T-helper 17 cell (primary cell): ENCODE measurements around the gene PRKCZ. TPM values are rescaled to one million over a fixed set of nuclear protein-coding genes. Genes with fewer than 3 reads are reported as not detected.

Experiments
- ATAC-seq: fragments of 150-1000 bp; cut with Tn5 transposase; 2 replicates; pipeline ENCODE4 v1.10.0; 2021; ENCODE audit warnings: mild to moderate bottlenecking, moderate library complexity
- DNase-seq, 3 donors: peaks; one replicate each; pipeline versions ENCODE4 v3.0.0 to v3.0.0-alpha.2; 2020 to 2021
- H3K9me3 ChIP-seq: one replicate; pipeline ENCODE4 v1.7.0; 2013; ENCODE audit warnings: low read length, mild to moderate bottlenecking; ENCODE audit not compliant: control insufficient read depth, poor library complexity, severe bottlenecking
- H3K27ac Mint-ChIP-seq: one replicate; pipeline ENCODE4 v1.8.0; 2022; ENCODE audit warnings: mild to moderate bottlenecking, moderate library complexity, mixed read lengths
- H3K27me3 Mint-ChIP-seq: one replicate; pipeline ENCODE4 v1.8.0; 2022; ENCODE audit warnings: mixed read lengths
- H3K36me3 Mint-ChIP-seq: one replicate; pipeline ENCODE4 v1.8.0; 2022; ENCODE audit warnings: low read depth, mixed read lengths
- H3K4me1 Mint-ChIP-seq: one replicate; pipeline ENCODE4 v1.8.0; 2022; ENCODE audit warnings: mild to moderate bottlenecking, mixed read lengths
- H3K4me3 Mint-ChIP-seq: one replicate; pipeline ENCODE4 v1.8.0; 2022; ENCODE audit warnings: mild to moderate bottlenecking, moderate library complexity, mixed read lengths
- total RNA-seq, 4 donors: library from RNA in 2 of 4; stranded (reverse) in 2 of 4; gene quantifications; one replicate each; pipeline ENCODE4 v1.2.3 and lab custom pipeline; 2022 to 2026

Gene PRKCZ
- total RNA-seq, 2 donors from 2014 or later: 26.0 to 33.5 TPM

DNA sequence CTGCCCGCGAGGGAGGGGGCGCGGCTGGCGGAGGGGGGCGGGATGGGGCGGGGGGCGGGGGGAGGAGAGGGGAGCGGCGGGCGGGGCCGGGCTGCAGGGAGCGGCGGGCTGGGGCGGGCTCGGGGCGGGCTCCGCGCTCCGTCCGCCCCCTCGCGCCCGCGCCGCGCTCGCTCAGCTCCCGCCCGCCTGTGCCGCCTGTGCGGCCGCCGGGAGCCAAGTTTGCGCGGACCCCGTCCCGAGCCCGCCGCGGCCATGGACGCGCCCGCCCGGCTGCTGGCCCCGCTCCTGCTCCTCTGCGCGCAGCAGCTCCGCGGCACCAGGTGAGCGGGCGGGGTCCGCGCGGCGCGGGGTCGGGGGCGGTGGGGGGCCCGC is 31.1 kb upstream of the PRKCZ start, which contains the start of gene GABRD:
GABRD (plus strand) TSS at position 174 of the 372 bp plus-strand sequence; CDS start at position 253, 79 bp downstream.
- DNase-seq (no peak), ATAC-seq (peak; percentile 49)
- H3K36me3 Mint-ChIP-seq: no peaks in the 10 kb centered on the region
- peaks cover 6% of the 10 kb centered on the region for H3K4me1 Mint-ChIP-seq
- no peaks in the 10 kb centered on the region for H3K9me3 ChIP-seq
- no peak within 1 kb of the TSS for H3K27ac Mint-ChIP-seq
- H3K4me3 Mint-ChIP-seq: peak within 1 kb of the TSS; percentile 84
- H3K27me3 Mint-ChIP-seq: peaks cover 80% of the 10 kb centered on the region

DNA sequence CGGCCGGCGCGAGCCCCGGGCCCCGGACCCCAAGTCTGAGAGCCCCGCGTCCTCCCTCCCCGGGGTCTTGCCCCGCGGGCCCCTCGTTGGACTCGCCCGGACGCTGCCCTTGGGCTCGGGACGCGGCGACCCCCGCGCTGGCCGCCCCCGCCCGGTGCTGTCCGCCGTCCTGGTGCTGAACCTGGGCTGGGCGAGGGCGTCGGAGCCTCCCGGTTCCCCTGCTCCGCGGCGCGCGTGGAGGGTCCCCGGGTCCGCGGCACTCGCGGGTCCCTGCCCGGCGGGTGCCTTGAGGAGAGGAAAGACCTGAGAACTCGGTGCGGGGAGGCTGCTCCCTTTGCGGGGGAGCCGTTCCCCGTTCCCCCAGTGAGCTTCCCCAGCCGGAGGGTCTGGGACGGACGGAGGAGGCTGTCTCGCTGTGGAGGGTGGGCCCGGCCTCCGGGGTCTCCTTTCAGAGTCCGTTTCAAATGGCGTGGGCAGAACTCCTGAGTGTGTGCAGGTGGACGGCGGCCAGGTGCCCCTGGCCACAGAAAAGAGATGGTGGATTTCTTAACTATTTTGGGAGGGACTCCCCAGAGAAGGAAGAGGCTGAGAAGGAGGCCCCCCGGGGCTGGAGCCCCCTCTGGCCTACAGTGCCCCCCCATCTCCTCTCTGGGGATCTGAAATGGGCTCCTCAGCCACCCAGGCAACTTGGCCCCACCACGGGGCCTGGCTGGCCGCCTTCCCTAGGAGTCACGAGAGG is 30.5 kb upstream of the PRKCZ start:
- H3K4me1 Mint-ChIP-seq: peaks cover 6% of the 10 kb centered on the region
- no peak for DNase-seq
- peaks cover 81% of the 10 kb centered on the region for H3K27me3 Mint-ChIP-seq
- no peak overlapping the region for H3K4me3 Mint-ChIP-seq
- no peak for ATAC-seq
- no peaks in the 10 kb centered on the region for H3K9me3 ChIP-seq
- no peak overlapping the region for H3K27ac Mint-ChIP-seq
- no peaks in the 10 kb centered on the region for H3K36me3 Mint-ChIP-seq

DNA sequence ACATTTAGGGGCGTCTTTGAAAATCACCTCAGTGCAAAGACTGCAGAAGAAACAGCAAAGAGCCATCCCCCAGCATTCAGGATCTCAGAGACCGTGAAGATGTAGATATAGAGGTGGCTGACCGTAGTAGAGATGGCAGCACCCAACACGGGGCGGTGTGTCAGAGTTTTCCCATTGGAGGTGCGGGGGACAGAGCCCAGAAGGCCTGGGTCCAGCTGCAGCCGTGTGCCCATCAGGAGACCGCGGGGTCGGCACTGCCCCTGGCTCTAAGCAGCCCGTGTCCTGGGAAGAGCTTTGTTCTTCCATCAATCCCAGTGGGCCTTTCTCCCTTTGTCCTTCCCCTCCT is 29.9 kb upstream of the PRKCZ start:
- ATAC-seq (no peak), DNase-seq (no peak)
- H3K9me3 ChIP-seq: no peaks in the 10 kb centered on the region
- peaks cover 75% of the 10 kb centered on the region for H3K27me3 Mint-ChIP-seq
- H3K4me3 Mint-ChIP-seq: no peak overlapping the region
- H3K27ac Mint-ChIP-seq: no peak overlapping the region
- peaks cover 6% of the 10 kb centered on the region for H3K4me1 Mint-ChIP-seq
- H3K36me3 Mint-ChIP-seq: no peaks in the 10 kb centered on the region

DNA sequence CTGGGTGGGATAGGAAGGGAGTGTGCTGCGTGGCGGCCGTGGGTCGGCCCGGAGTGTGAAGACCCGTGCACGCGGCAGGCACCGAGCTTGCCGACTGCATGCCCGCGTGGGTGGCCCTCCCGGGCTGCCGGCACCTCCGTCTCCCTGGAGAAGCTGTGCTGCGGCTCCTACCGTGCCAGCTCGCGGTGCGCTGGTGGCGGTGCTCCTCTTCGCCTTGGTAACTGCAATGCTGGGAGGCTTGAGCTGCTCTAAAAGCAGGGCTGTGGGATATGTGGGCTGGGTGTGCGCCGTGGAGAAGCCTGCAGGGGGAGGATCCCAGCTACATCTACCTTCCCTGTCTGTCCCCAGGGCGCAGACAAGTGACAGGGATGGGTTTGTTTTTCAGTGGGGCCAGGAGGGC is 28.7 kb upstream of the PRKCZ start:
- H3K27me3 Mint-ChIP-seq: peaks cover 67% of the 10 kb centered on the region
- no peak overlapping the region for H3K27ac Mint-ChIP-seq
- no peak overlapping the region for H3K4me3 Mint-ChIP-seq
- DNase-seq: no peak
- peaks cover 6% of the 10 kb centered on the region for H3K4me1 Mint-ChIP-seq
- no peaks in the 10 kb centered on the region for H3K36me3 Mint-ChIP-seq
- ATAC-seq: no peak
- no peaks in the 10 kb centered on the region for H3K9me3 ChIP-seq

DNA sequence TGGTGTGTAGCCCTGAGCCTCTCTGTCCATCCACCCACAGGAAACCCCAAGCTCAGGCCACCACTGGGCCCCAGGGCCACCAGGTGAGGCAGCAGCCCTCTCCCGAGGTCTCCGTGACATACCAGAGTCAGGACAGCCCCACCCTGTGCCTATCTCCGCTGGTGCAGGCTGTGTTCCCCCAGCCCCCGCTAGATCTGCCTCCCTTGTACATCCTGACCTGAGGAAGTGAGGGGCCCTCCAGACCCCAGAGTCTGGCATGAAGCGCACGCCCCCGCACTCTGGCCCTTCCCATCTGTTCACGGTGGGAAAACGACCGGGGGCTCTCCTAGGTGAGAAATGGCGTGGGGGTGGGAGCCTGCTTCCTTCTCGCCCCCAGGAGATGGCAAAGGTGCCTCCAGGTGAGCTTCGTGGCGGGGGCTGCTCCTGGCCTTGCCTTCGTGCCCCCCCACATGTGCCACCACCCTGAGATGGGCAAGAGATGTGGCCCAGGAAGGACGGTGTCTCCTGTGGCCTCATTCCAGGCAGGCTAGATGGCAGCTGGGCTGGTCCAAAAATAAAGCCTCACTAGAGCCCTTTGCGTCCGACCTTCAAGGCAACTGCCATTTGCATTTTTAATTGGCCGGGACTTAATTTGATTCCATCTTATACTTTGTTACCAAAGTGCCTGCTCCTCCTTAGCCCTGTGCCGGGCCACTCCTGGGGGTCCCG is 28.0 kb upstream of the PRKCZ start:
- H3K4me1 Mint-ChIP-seq: peaks cover 6% of the 10 kb centered on the region
- peaks cover 60% of the 10 kb centered on the region for H3K27me3 Mint-ChIP-seq
- H3K4me3 Mint-ChIP-seq: no peak overlapping the region
- no peaks in the 10 kb centered on the region for H3K36me3 Mint-ChIP-seq
- no peak overlapping the region for H3K27ac Mint-ChIP-seq
- no peak for DNase-seq
- no peaks in the 10 kb centered on the region for H3K9me3 ChIP-seq
- ATAC-seq: no peak

DNA sequence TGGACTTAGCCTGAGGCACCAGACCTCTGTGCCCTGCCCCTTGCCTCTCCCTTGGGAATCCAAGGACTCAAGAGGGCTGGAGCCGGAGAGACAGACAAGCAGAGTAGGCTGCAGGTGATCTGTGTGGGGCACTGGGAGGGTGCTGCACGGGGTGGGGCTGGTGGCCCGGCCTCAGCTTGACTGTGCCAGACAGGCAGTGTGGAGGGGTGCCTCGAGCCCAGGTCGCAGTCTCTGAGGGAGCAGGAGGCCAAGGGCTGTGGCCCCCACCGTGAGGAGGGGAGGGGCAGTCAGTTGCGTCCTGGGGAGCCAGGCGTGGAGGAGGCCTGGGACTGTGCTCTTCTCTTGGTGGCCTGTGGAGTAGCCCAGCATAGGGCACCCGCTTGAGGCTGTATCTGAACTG is 27.0 kb upstream of the PRKCZ start:
- H3K4me1 Mint-ChIP-seq: peaks cover 6% of the 10 kb centered on the region
- DNase-seq: no peak
- no peak overlapping the region for H3K4me3 Mint-ChIP-seq
- H3K36me3 Mint-ChIP-seq: no peaks in the 10 kb centered on the region
- no peak overlapping the region for H3K27ac Mint-ChIP-seq
- no peaks in the 10 kb centered on the region for H3K9me3 ChIP-seq
- ATAC-seq: no peak
- H3K27me3 Mint-ChIP-seq: peaks cover 51% of the 10 kb centered on the region

DNA sequence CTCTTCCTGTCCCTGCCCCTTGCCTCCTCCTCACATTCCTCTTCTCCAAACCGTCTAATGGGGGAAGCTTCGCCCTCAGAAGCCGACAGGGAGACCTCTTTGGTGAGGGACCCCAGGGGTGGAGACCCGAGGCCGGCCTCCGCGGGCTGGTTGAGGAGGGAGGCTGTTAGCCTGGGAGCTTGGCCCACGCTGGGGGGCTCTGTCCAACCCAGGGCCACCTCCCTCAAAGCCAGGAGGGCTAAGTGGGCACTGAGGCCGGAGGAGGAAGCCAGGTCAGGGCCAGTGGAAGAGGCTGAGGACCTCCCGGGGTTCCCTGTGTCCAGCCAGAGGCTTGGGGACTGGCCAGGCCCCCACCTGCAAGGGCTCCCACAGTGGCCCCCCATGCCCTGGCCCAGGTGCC is 25.8 kb upstream of the PRKCZ start:
- H3K4me1 Mint-ChIP-seq: peaks cover 2% of the 10 kb centered on the region
- no peak overlapping the region for H3K27ac Mint-ChIP-seq
- no peak for ATAC-seq
- no peaks in the 10 kb centered on the region for H3K9me3 ChIP-seq
- no peaks in the 10 kb centered on the region for H3K36me3 Mint-ChIP-seq
- no peak overlapping the region for H3K4me3 Mint-ChIP-seq
- peaks cover 46% of the 10 kb centered on the region for H3K27me3 Mint-ChIP-seq
- no peak for DNase-seq

DNA sequence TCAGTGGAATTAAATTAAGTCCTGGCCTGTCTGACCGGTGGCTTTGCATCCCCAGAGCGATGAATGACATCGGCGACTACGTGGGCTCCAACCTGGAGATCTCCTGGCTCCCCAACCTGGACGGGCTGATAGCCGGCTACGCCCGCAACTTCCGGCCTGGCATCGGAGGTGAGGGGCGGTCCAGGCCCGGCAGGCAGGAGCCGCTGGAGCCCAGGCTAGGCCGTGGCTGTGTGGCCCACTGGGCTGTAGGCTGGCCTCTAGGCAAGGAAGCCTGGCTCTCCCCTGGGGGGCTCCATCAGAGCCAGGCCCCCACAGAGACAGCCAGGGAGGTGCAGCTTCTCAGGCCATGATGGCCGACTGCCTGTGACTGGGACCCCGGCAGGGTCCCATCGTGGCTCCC is 25.3 kb upstream of the PRKCZ start:
- H3K9me3 ChIP-seq: no peaks in the 10 kb centered on the region
- Mint-ChIP-seq H3K36me3 (no peaks in the 10 kb centered on the region), H3K4me3 (no peak overlapping the region), H3K27me3 (peaks cover 43% of the 10 kb centered on the region), H3K27ac (no peak overlapping the region), H3K4me1 (peaks cover under 1% of the 10 kb centered on the region)
- ATAC-seq (no peak), DNase-seq (no peak)

DNA sequence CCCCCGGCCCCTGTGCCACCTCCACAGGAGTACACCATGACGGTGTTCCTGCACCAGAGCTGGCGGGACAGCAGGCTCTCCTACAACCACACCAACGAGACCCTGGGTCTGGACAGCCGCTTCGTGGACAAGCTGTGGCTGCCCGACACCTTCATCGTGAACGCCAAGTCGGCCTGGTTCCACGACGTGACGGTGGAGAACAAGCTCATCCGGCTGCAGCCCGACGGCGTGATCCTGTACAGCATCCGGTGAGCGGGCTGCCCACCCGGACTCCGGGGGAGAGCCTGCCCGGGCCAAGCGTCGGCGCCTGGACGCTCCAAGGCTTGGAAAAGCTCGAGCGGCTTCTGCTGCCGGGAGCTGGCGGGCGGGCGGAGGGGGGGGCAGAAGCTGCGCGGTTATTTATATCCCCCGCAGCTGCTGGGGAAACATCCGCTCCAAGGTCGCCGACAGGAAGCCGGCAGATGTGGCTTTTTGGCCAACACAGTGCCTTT is 24.7 kb upstream of the PRKCZ start:
- Mint-ChIP-seq H3K4me3 (no peak overlapping the region), H3K4me1 (no peaks in the 10 kb centered on the region), H3K27ac (no peak overlapping the region), H3K27me3 (peaks cover 37% of the 10 kb centered on the region), H3K36me3 (no peaks in the 10 kb centered on the region)
- DNase-seq (no peak), ATAC-seq (no peak)
- no peaks in the 10 kb centered on the region for H3K9me3 ChIP-seq

DNA sequence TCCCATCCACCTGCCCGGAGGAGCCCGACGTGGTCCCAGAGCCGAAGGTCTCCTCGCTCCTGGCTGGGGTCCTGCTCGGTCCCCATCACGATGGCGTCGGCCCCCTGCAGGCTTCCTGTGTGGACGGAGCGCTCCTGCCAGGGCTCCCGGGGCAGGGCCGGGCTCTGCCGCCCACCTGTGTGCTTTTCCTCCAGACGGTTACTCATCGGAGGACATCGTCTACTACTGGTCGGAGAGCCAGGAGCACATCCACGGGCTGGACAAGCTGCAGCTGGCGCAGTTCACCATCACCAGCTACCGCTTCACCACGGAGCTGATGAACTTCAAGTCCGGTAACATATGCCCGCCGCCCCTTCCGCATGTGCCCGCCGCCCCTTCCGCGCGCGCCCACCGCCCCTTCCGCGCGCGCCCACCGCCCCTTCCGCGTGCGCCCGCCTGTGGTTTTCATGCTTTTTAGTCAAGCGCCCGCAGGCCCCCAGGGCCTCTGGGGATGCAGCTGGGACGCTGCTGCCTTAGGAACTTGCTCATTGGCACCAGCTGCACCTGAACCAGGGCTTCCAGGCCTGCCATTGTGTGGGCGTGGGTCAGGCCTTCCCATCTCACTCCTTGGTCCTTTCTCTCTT is 22.1 kb upstream of the PRKCZ start:
- H3K4me1 Mint-ChIP-seq: no peaks in the 10 kb centered on the region
- no peaks in the 10 kb centered on the region for H3K9me3 ChIP-seq
- DNase-seq: no peak
- H3K36me3 Mint-ChIP-seq: no peaks in the 10 kb centered on the region
- H3K4me3 Mint-ChIP-seq: no peak overlapping the region
- peaks cover 17% of the 10 kb centered on the region for H3K27me3 Mint-ChIP-seq
- no peak overlapping the region for H3K27ac Mint-ChIP-seq
- ATAC-seq: no peak

DNA sequence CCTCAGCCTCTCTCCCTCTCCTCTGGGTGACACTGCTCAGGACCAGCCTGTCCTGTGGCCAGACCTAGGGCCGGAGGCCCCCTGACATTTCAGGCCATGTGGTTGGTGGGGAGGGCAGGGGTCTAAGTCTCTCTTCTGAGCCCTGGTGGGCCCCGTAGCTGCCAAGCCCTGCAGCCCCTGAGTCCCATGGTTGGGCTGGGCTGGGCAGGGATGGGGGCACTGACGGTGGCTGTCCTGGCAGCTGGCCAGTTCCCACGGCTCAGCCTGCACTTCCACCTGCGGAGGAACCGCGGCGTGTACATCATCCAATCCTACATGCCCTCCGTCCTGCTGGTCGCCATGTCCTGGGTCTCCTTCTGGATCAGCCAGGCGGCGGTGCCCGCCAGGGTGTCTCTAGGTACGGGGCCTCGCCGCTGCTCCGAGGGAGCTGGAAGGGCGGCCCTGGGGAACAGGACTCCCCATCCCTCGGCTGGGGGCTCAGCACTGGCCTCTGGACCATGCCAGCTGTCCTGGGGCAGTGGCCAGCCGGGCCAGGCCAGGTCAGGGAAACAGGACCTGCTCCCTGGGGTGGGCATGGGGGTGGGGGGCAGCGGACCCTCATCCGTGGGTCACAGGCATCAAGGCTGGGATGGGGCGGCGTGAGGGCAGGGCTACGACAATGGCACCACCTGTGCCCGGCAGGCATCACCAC is 21.2 kb upstream of the PRKCZ start:
- H3K4me1 Mint-ChIP-seq: no peaks in the 10 kb centered on the region
- ATAC-seq: no peak
- DNase-seq: no peak

DNA sequence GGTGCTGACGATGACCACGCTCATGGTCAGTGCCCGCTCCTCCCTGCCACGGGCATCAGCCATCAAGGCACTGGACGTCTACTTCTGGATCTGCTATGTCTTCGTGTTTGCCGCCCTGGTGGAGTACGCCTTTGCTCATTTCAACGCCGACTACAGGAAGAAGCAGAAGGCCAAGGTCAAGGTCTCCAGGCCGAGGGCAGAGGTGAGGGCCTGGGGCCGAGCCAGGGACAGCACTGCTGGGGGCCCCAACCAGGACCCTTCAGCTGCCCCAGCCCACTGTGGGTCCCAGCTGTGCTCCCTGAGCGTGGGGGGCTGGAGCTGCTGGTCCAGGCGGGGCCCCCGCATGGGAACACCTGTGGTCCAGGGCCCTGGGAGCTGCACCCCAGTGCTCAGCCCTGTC is 20.6 kb upstream of the PRKCZ start:
- Mint-ChIP-seq H3K27ac (no peak overlapping the region), H3K4me3 (no peak overlapping the region), H3K27me3 (peaks cover 8% of the 10 kb centered on the region), H3K36me3 (no peaks in the 10 kb centered on the region), H3K4me1 (no peaks in the 10 kb centered on the region)
- ATAC-seq: no peak
- no peak for DNase-seq
- no peaks in the 10 kb centered on the region for H3K9me3 ChIP-seq

More for the DNA sequence above, 21.2 kb upstream of the PRKCZ start:
- H3K4me3 Mint-ChIP-seq: no peak overlapping the region
- no peaks in the 10 kb centered on the region for H3K36me3 Mint-ChIP-seq
- peaks cover 7% of the 10 kb centered on the region for H3K27me3 Mint-ChIP-seq
- H3K27ac Mint-ChIP-seq: no peak overlapping the region
- no peaks in the 10 kb centered on the region for H3K9me3 ChIP-seq
